ENCODE results near the gene LTBR. TPM values are rescaled to one million over a fixed set of nuclear protein-coding genes. Genes with fewer than 3 reads are reported as not detected.

LTBR gene
- total RNA-seq, 4 donors from 2014 or later: 174 to 298 (median 196) TPM

- intact Hi-C loops (cut with DNase I; ENCODE audit: low total_unique reads): loop anchor here (5.0 kb wide), 1 partner anchor 40 kb away; no protein-coding TSS in a partner anchor
- no peak for TF ChIP-seq POLR2A (IDR thresholded peaks at IDR 0.05)
- TF ChIP-seq, protein P1, sequence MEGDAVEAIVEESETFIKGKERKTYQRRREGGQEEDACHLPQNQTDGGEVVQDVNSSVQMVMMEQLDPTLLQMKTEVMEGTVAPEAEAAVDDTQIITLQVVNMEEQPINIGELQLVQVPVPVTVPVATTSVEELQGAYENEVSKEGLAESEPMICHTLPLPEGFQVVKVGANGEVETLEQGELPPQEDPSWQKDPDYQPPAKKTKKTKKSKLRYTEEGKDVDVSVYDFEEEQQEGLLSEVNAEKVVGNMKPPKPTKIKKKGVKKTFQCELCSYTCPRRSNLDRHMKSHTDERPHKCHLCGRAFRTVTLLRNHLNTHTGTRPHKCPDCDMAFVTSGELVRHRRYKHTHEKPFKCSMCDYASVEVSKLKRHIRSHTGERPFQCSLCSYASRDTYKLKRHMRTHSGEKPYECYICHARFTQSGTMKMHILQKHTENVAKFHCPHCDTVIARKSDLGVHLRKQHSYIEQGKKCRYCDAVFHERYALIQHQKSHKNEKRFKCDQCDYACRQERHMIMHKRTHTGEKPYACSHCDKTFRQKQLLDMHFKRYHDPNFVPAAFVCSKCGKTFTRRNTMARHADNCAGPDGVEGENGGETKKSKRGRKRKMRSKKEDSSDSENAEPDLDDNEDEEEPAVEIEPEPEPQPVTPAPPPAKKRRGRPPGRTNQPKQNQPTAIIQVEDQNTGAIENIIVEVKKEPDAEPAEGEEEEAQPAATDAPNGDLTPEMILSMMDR (IDR thresholded peaks at IDR 0.05): no peak
- DNase-seq (ENCODE audit: low spot score in 2 of 2): no peak
- H3K4me3 ChIP-seq (ENCODE audit: low read depth, poor library complexity, severe bottlenecking): no peak overlapping the region
- WGBS, 2 donors: 33 to 52% methylated on average over 4 of the region's 4 CpGs
Observed at GRCh38 chr12:6377667-6377994, 6.3 kb upstream of the LTBR start.

DNA sequence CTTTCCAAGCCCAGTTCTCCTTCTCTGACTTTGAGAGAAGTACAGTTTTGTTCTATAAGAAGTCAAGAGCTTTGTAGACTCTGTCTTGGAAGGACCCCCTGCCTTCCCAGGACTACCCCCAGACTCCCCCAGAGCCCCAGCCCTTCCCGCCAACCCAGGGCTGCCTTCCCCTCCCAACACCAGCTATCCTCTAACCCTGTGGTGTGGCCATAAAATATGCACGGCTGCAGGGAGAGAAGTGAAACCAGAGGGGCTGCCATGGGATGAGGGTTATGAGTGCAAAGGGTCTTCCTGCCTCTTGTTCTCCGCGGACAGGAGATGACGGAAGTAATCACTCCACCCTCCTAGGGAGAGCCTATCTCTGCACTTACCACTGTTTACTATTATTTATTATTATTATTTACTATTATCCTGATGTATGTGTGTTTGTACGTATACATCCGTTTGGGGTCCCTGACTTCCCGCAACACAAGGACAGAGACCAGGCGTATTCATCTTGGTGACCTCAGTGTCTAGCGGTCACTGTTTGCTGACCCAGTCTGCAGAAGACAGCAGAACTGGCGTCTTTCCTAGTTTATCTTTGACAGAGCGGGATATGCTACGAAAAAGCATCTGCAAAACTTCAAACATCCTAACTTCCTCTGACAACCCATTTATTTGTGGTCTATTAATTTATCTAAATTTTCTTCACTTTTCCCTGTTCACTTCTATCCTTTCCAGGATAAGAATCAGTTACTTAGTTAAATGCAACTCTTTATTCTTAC, 5.1 kb upstream of the LTBR start:
- intact Hi-C loops (cut with DNase I; ENCODE audit: low total_unique reads): loop anchor here (5.0 kb wide), 1 partner anchor 42 kb away; no protein-coding TSS in a partner anchor
- WGBS, 2 donors: 81 to 86% methylated on average over 13 of the region's 13 CpGs
- no peak for DNase-seq (ENCODE audit: low spot score in 2 of 2)
- no peak overlapping the region for H3K4me3 ChIP-seq (ENCODE audit: low read depth, poor library complexity, severe bottlenecking)
- TF ChIP-seq, protein P1 (IDR thresholded peaks at IDR 0.05): no peak
- TF ChIP-seq POLR2A (IDR thresholded peaks at IDR 0.05): no peak

- TF ChIP-seq POLR2A (IDR thresholded peaks at IDR 0.05): no peak
- TF ChIP-seq, protein P1 (IDR thresholded peaks at IDR 0.05): no peak
- H3K4me3 ChIP-seq (ENCODE audit: low read depth, poor library complexity, severe bottlenecking): no peak overlapping the region
- WGBS, 2 donors: 68 to 70% methylated on average over 14 of the region's 14 CpGs
- intact Hi-C loops (cut with DNase I; ENCODE audit: low total_unique reads): no loop called here
- no peak for DNase-seq (ENCODE audit: low spot score in 2 of 2)
Observed at GRCh38 chr12:6380141-6381121, 3.5 kb upstream of the LTBR start.

GRCh38 chr12:6382371-6382770, 1.6 kb upstream of the LTBR start:
- TF ChIP-seq, protein P1 (IDR thresholded peaks at IDR 0.05): no peak
- TF ChIP-seq POLR2A (IDR thresholded peaks at IDR 0.05): no peak
- DNase-seq (ENCODE audit: low spot score in 2 of 2): no peak
- intact Hi-C loops (cut with DNase I; ENCODE audit: low total_unique reads): no loop called here
- H3K4me3 ChIP-seq (ENCODE audit: low read depth, poor library complexity, severe bottlenecking): no peak overlapping the region
- WGBS, 2 donors: 90% methylated on average over 7 of the region's 7 CpGs

DNA sequence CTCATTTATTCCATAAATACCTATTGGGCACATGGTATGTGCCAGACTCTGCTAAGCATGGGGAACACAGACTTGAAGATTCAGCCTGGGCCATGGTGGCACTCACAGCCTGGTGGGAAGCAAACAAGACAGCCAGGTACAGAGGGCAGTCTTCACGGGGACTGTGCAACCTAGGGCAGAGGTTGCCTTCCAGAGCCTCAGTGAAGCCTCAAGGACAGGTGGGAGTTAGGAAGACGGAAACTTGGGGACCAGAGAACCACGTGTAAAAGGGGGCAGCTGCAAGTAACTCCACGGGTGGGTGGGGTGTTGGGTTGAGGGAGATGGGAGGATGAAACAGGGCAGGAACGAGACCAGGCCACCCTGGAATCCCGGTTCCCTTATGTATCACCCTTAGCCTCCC, 980 bp upstream of the LTBR start:
- TF ChIP-seq, protein P1 (IDR thresholded peaks at IDR 0.05): no peak
- TF ChIP-seq POLR2A (IDR thresholded peaks at IDR 0.05): no peak
- H3K4me3 ChIP-seq (ENCODE audit: low read depth, poor library complexity, severe bottlenecking): no peak overlapping the region
- WGBS, 2 donors: 72 to 83% methylated on average over 6 of the region's 6 CpGs
- DNase-seq (ENCODE audit: low spot score in 2 of 2): no peak
- intact Hi-C loops (cut with DNase I; ENCODE audit: low total_unique reads): no loop called here
